ENCODE measurements around the gene NAT16.
A peak's percentile ranks its signal among the peaks of the same experiment; 100 is the strongest.

Gene NAT16

GRCh38 chr7:101180130-101180755 lies at the start of gene NAT16:
Gene NAT16, minus strand, starts transcription at chr7:101180293. Its CDS starts 5,486 bp downstream, at chr7:101174807.
- H3K27me3 Mint-ChIP-seq (ENCODE audit: low read depth, poor library complexity), result peaks cover 88% of the 10 kb centered on the region
- H3K9me3 Mint-ChIP-seq, result peaks cover 10% of the 10 kb centered on the region
- DNase-seq, result no peak

GRCh38 chr7:101226721-101227120 lies 46.6 kb upstream of the NAT16 start:
- TF ChIP-seq CTCF (IDR thresholded peaks at IDR 0.05), result no peak
- H3K27ac Mint-ChIP-seq, result no peak overlapping the region

More at GRCh38 chr7:101180130-101180755, at the start of gene NAT16:
- no peak for TF ChIP-seq CTCF (IDR thresholded peaks at IDR 0.05)
- H3K4me1 Mint-ChIP-seq, result peaks cover 21% of the 10 kb centered on the region
- H3K27ac Mint-ChIP-seq, result no peak within 1 kb of the TSS
- H3K36me3 Mint-ChIP-seq (ENCODE audit: low read depth), result no peaks in the 10 kb centered on the region
- H3K4me3 Mint-ChIP-seq, result peak within 1 kb of the TSS; percentile 75

GRCh38 chr7:101225650-101226049 lies 45.6 kb upstream of the NAT16 start:
- Mint-ChIP-seq H3K27me3 (ENCODE audit: low read depth, poor library complexity) (no peaks in the 10 kb centered on the region), H3K27ac (no peak overlapping the region), H3K4me1 (peaks cover 19% of the 10 kb centered on the region), H3K36me3 (ENCODE audit: low read depth) (peaks cover 48% of the 10 kb centered on the region), H3K9me3 (no peaks in the 10 kb centered on the region), H3K4me3 (no peak overlapping the region)
- no peak for DNase-seq
- no peak for TF ChIP-seq CTCF (IDR thresholded peaks at IDR 0.05)

More at GRCh38 chr7:101226721-101227120, 46.6 kb upstream of the NAT16 start:
- Mint-ChIP-seq H3K36me3 (ENCODE audit: low read depth) (peaks cover 46% of the 10 kb centered on the region), H3K27me3 (ENCODE audit: low read depth, poor library complexity) (peaks cover 2% of the 10 kb centered on the region), H3K9me3 (no peaks in the 10 kb centered on the region), H3K4me3 (no peak overlapping the region), H3K4me1 (peaks cover 21% of the 10 kb centered on the region)
- DNase-seq, result no peak

- peaks cover 43% of the 10 kb centered on the region for H3K36me3 Mint-ChIP-seq (ENCODE audit: low read depth)
- no peak for DNase-seq
Observed at GRCh38 chr7:101223528-101223927, 43.4 kb upstream of the NAT16 start.

GRCh38 chr7:101222275-101222830 lies 42.3 kb upstream of the NAT16 start:
- DNase-seq, result no peak
- Mint-ChIP-seq H3K27me3 (ENCODE audit: low read depth, poor library complexity) (peaks cover 3% of the 10 kb centered on the region), H3K4me3 (no peak overlapping the region), H3K4me1 (peaks cover 36% of the 10 kb centered on the region), H3K9me3 (no peaks in the 10 kb centered on the region), H3K27ac (peak overlapping the region; percentile 80), H3K36me3 (ENCODE audit: low read depth) (peaks cover 40% of the 10 kb centered on the region)
- no peak for TF ChIP-seq CTCF (IDR thresholded peaks at IDR 0.05)

More at GRCh38 chr7:101223528-101223927, 43.4 kb upstream of the NAT16 start:
- H3K9me3 Mint-ChIP-seq, result no peaks in the 10 kb centered on the region
- peaks cover 30% of the 10 kb centered on the region for H3K4me1 Mint-ChIP-seq
- no peak overlapping the region for H3K27ac Mint-ChIP-seq
- no peak for TF ChIP-seq CTCF (IDR thresholded peaks at IDR 0.05)
- no peak overlapping the region for H3K4me3 Mint-ChIP-seq
- no peaks in the 10 kb centered on the region for H3K27me3 Mint-ChIP-seq (ENCODE audit: low read depth, poor library complexity)

- H3K4me1 Mint-ChIP-seq, result peaks cover 51% of the 10 kb centered on the region
- H3K27me3 Mint-ChIP-seq (ENCODE audit: low read depth, poor library complexity), result peaks cover 3% of the 10 kb centered on the region
- H3K9me3 Mint-ChIP-seq, result no peaks in the 10 kb centered on the region
- peak overlapping the region; percentile 6 for H3K4me3 Mint-ChIP-seq
- no peak for TF ChIP-seq CTCF (IDR thresholded peaks at IDR 0.05)
- no peak overlapping the region for H3K27ac Mint-ChIP-seq
- no peak for DNase-seq
- peaks cover 35% of the 10 kb centered on the region for H3K36me3 Mint-ChIP-seq (ENCODE audit: low read depth)
Observed at GRCh38 chr7:101220295-101220694, 40.2 kb upstream of the NAT16 start.
